GM23248 (cell line): ENCODE results near the gene PARK7. TPM values are rescaled to one million over a fixed set of nuclear protein-coding genes. Genes with fewer than 3 reads are reported as not detected.
"Not testable (repeated sequence)": the region's sequence is repeated elsewhere in the genome, so short reads cannot be mapped to it uniquely, and the experiment has no call there.

Experiments
- DNase-seq: peaks from one replicate; pipeline ENCODE4 v3.0.0-alpha.2; 2015
- H2AFZ ChIP-seq: fragments of 200-600 bp; sonication (generic); 2 replicates; pipeline ENCODE4 v1.6.1; 2016; ENCODE audit warnings: antibody characterized with exemption
- H3F3A ChIP-seq: fragments of 200-600 bp; sonication (generic); 2 replicates; pipeline ENCODE4 v1.6.1; 2016; ENCODE audit warnings: mild to moderate bottlenecking, antibody characterized with exemption, mixed run types; ENCODE audit not compliant: insufficient read depth
- H3K27ac ChIP-seq: fragments of 200-600 bp; sonication (generic); 2 replicates; pipeline ENCODE4 v1.5.1; 2016; ENCODE audit warnings: mild to moderate bottlenecking
- H3K27me3 ChIP-seq: fragments of 200-600 bp; sonication (generic); replicated peaks from 2 replicates; pipeline ENCODE4 v1.6.1; 2016; ENCODE audit warnings: mild to moderate bottlenecking; ENCODE audit not compliant: insufficient read depth
- H3K36me3 ChIP-seq: fragments of 200-600 bp; sonication (generic); 2 replicates; pipeline ENCODE4 v1.6.1; 2016; ENCODE audit warnings: low read depth, mild to moderate bottlenecking
- H3K4me1 ChIP-seq: fragments of 200-600 bp; sonication (generic); 2 replicates; pipeline ENCODE4 v1.6.1; 2016; ENCODE audit warnings: mild to moderate bottlenecking; ENCODE audit not compliant: insufficient read depth
- H3K4me2 ChIP-seq: fragments of 200-600 bp; sonication (generic); one replicate; pipeline ENCODE4 v1.6.1; 2016; ENCODE audit warnings: mild to moderate bottlenecking; ENCODE audit not compliant: unreplicated experiment
- H3K4me3 ChIP-seq: fragments of 200-600 bp; sonication (generic); 2 replicates; pipeline ENCODE4 v1.5.1; 2016; ENCODE audit warnings: mild to moderate bottlenecking
- H3K79me2 ChIP-seq: fragments of 200-600 bp; sonication (generic); 2 replicates; pipeline ENCODE4 v1.6.1; 2016; ENCODE audit warnings: mild to moderate bottlenecking; ENCODE audit not compliant: insufficient read depth
- H3K9ac ChIP-seq: fragments of 200-600 bp; sonication (generic); 2 replicates; pipeline ENCODE4 v1.6.1; 2016; ENCODE audit warnings: mild to moderate bottlenecking
- H3K9me2 ChIP-seq: fragments of 200-600 bp; sonication (generic); 2 replicates; pipeline ENCODE4 v1.6.1; 2016; ENCODE audit warnings: mixed run types, mild to moderate bottlenecking, moderate library complexity; ENCODE audit not compliant: insufficient read depth
- H3K9me3 ChIP-seq: fragments of 200-600 bp; sonication (generic); one replicate; pipeline ENCODE4 v1.6.1; 2017; ENCODE audit warnings: low read depth
- H4K20me1 ChIP-seq: fragments of 200-600 bp; sonication (generic); 2 replicates; pipeline ENCODE4 v1.6.0; 2016; ENCODE audit not compliant: insufficient read depth
- EZH2 ChIP-seq: fragments of 200-600 bp; sonication (generic); IDR thresholded peaks from 2 replicates; pipeline ENCODE4 v1.6.1; 2018; ENCODE audit warnings: antibody characterized with exemption, mild to moderate bottlenecking; ENCODE audit not compliant: insufficient read depth, poor library complexity, severe bottlenecking
- EZH2phosphoT487 ChIP-seq: fragments of 200-600 bp; sonication (generic); IDR thresholded peaks from 2 replicates; pipeline ENCODE4 v1.6.1; 2018; ENCODE audit warnings: antibody characterized with exemption, moderate library complexity, mild to moderate bottlenecking, low read depth; ENCODE audit not compliant: insufficient read depth
- WGBS, 2 experiments: methylation state at CpG; one replicate each; pipeline ENCODE4 v1.1.6; 2015 to 2017; ENCODE audit warnings: low lambda C conversion rate in 2 of 2, low coverage in 1 of 2; ENCODE audit errors: missing lambda C conversion rate in 2 of 2; 5-methylcytosine and 5-hydroxymethylcytosine counted together
- in situ Hi-C: fragments of 300-500 bp; cut with MboI; formaldehyde crosslinking; loops from 2 replicates; pipeline ENCODE4 v1.15.0; 2020
- polyA plus RNA-seq: library from polyadenylated mRNA; unstranded; fragments of >200 nt; fragmentation: Nextera tagmentation; extraction: Ambion mirVana; gene quantifications from 2 replicates; pipeline ENCODE4 v1.2.1, GENCODE V29; 2016
- total RNA-seq: library from RNA; depleted of rRNA; stranded (reverse); fragments of >200 nt; shearing (Covaris generic); gene quantifications from 2 replicates; pipeline ENCODE4 v1.2.3, GENCODE V29; 2014

The PARK7 gene
- total and polyA plus RNA-seq, 2 experiments from 2014 or later, result 191 to 514 TPM

DNA sequence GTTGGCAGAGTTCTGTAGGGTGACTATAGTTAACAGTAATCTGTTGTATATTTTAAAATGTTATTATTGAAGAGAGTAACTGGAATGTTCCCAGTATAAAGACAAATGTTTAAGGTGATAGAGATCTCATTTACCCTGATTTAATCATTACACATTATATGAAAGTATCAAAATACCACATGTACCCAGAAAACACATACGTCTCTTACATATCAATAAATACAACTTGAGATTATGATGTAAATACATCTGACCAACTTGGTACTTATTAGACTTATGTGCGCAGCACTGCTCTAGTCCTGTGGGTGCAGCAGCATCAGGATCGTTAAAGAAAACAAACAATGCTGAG is 670 bp upstream of the PARK7 start:
- in situ Hi-C loops, result no loop called here
- Histone ChIP-seq H4K20me1 (no peaks in the 10 kb centered on the region), H3K36me3 (peaks cover 18% of the 10 kb centered on the region), H3K9ac (peak overlapping the region; percentile 97), H3K4me1 (peaks cover 16% of the 10 kb centered on the region), H3K27ac (peak overlapping the region; percentile 78), H3K4me2 (peak overlapping the region; percentile 88), H3K27me3 (no peaks in the 10 kb centered on the region), H2AFZ (peak overlapping the region; percentile 85), H3K79me2 (peaks cover 42% of the 10 kb centered on the region), H3K9me3 (no peaks in the 10 kb centered on the region), H3F3A (peaks cover 13% of the 10 kb centered on the region), H3K4me3 (peak overlapping the region; percentile 97), H3K9me2 (no peaks in the 10 kb centered on the region)
- no peak for DNase-seq
- WGBS, 2 experiments, result 1 to 2% methylated on average over 3 of the region's 3 CpGs
- TF ChIP-seq EZH2 (no peak), EZH2phosphoT487 (no peak)

DNA sequence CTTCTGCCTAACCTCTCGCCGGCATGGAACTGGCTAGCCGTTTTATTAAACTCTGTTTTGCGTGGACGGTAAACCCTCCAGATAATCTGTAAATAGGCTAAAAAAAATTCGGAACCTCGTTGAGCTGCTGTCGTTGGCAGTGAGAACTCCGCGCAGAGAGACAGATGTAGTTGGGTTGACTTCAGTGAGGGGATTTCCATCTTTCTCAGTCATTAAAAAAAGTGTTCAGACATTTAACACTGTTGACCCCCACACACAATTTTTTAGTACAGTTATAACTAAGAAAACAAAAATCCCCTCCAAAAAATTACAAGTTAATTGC is 464 bp downstream of the PARK7 start:
- peak overlapping the region; percentile 97 for H3K4me3 ChIP-seq
- peaks cover 29% of the 10 kb centered on the region for H3K36me3 ChIP-seq
- peak overlapping the region; percentile 97 for H3K9ac ChIP-seq
- H3K27me3 ChIP-seq, result no peaks in the 10 kb centered on the region
- DNase-seq, result no peak
- 0% methylated on average over 10 of the region's 10 CpGs for WGBS, 2 experiments
- H3F3A ChIP-seq, result peaks cover 1% of the 10 kb centered on the region; the same call in 1 of the 2 replicates
- H3K9me3 ChIP-seq, result no peaks in the 10 kb centered on the region
- in situ Hi-C loops, result no loop called here
- H2AFZ ChIP-seq, result peak overlapping the region; percentile 81
- TF ChIP-seq EZH2 (no peak), EZH2phosphoT487 (no peak)
- H3K9me2 ChIP-seq, result no peaks in the 10 kb centered on the region
- peak overlapping the region; percentile 83 for H3K27ac ChIP-seq
- peak overlapping the region; percentile 97 for H3K4me2 ChIP-seq
- H3K79me2 ChIP-seq, result peaks cover 53% of the 10 kb centered on the region
- H4K20me1 ChIP-seq, result no peaks in the 10 kb centered on the region
- peaks cover 13% of the 10 kb centered on the region for H3K4me1 ChIP-seq

DNA sequence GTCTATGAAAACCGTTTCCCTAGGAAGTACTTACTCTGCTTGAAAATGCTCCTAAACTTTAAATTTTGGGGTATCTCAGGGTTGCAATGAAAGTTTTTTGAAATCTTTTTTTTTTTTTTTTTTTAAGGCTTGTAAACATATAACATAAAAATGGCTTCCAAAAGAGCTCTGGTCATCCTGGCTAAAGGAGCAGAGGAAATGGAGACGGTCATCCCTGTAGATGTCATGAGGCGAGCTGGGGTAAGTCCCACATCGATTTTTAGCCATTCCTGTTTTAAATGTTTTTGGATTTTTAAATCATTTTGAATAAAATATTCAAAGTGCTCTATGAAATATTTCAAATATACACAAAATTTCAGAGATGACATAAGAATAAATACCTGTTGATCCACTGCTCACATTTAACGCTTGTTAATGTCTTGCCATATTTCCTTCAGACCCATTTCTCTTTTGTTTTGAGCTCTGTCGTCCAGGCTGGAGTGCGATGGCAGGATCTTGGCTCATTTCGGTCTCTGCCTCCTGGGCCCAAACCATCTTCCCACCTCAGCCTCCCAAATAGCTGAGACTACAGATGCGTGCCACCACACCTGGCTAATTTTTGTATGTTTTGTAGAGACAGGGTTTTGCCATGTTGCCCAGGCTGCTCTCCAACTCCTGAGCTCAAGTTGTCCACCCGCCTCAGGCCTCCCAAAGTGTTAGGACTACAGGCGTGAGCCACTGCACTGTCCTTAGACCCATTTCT is 1.3 kb downstream of the PARK7 start:
- Histone ChIP-seq H3K9ac (peak overlapping the region; percentile 97), H3K79me2 (peaks cover 61% of the 10 kb centered on the region), H3K9me3 (no peaks in the 10 kb centered on the region), H3K27ac (peak overlapping the region; percentile 83), H3F3A (no peaks in the 10 kb centered on the region), H3K36me3 (peaks cover 37% of the 10 kb centered on the region), H3K9me2 (no peaks in the 10 kb centered on the region), H2AFZ (peak overlapping the region; percentile 81), H3K4me1 (peaks cover 11% of the 10 kb centered on the region), H3K4me3 (peak overlapping the region; percentile 97), H3K4me2 (peak overlapping the region; percentile 97), H3K27me3 (no peaks in the 10 kb centered on the region), H4K20me1 (0 out of 2 replicates have a peak, but pooled peaks cover 5% of the 10 kb centered on the region)
- in situ Hi-C loops, result no loop called here
- WGBS, 2 experiments, result 87 to 90% methylated on average over 11 of the region's 11 CpGs
- no peak for TF ChIP-seq EZH2
- no peak for TF ChIP-seq EZH2phosphoT487
- DNase-seq, result peak; percentile 37

DNA sequence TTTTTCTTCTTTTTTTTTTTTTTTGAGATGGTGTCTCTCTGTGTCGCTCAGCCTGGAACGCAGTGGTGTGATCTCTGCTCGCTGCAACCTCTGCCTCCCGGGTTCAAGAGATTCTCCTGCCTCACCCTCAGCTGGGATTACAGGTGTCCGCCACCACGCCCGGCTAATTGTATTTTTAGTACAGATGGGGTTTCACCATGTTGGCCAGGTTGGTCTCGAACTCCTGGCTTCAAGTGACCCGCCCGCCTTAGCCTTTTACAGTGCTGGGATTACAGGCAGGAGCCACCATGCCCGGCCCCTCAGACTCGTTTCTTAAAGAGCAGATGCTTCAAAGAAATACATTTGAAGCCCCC is 1.8 kb downstream of the PARK7 start:
- H3K27me3 ChIP-seq, result not testable (repeated sequence)
- WGBS, 2 experiments, result 89 to 93% methylated on average over 10 to 12 of the region's 12 CpGs

DNA sequence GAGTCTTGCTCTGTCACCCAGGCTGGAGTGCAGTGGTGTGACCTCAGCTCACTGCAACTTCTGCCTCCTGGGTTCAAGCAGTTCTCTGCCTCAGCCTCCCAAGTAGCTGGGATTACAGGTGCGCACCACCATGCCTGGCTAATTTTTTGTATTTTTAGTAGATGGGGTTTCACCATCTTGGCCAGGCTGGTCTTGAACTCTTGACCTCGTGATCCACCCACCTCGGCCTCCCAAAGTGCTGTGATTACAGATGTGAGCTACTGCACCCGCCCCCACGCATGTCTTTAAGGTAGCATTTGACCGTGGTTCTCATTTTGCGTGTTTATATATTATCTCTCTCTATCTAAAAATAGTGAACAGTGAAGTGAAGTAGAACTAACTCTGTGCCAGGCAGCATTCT is 2.3 kb downstream of the PARK7 start:
- H3K9ac ChIP-seq, H3K9me2 ChIP-seq, H3K4me3 ChIP-seq, H3K27ac ChIP-seq, H3K9me3 ChIP-seq, H4K20me1 ChIP-seq, H2AFZ ChIP-seq, H3F3A ChIP-seq, H3K27me3 ChIP-seq, H3K4me2 ChIP-seq, in situ Hi-C loops, DNase-seq: not testable (repeated sequence)
- peaks cover 42% of the 10 kb centered on the region for H3K36me3 ChIP-seq
- peaks cover 11% of the 10 kb centered on the region for H3K4me1 ChIP-seq
- peaks cover 72% of the 10 kb centered on the region for H3K79me2 ChIP-seq
- 90 to 91% methylated on average over 7 of the region's 7 CpGs for WGBS, 2 experiments

More for the DNA sequence above, 1.8 kb downstream of the PARK7 start:
- H3K4me2 ChIP-seq, H3F3A ChIP-seq, H3K4me3 ChIP-seq, H4K20me1 ChIP-seq, H3K27ac ChIP-seq, H3K9me2 ChIP-seq, DNase-seq, H3K9me3 ChIP-seq, H2AFZ ChIP-seq, in situ Hi-C loops: not testable (repeated sequence)
- Histone ChIP-seq H3K79me2 (peaks cover 67% of the 10 kb centered on the region), H3K36me3 (peaks cover 40% of the 10 kb centered on the region), H3K9ac (0 out of 2 replicates have a peak overlapping the region, but pooled peaks have one; percentile 97), H3K4me1 (peaks cover 11% of the 10 kb centered on the region)
